ENCODE measurements around the gene PXN. TPM values are rescaled to one million over a fixed set of nuclear protein-coding genes. Genes with fewer than 3 reads are reported as not detected.

Gene PXN
- total RNA-seq, 2 experiments from 2014 or later: 69.3 to 146 TPM

DNA sequence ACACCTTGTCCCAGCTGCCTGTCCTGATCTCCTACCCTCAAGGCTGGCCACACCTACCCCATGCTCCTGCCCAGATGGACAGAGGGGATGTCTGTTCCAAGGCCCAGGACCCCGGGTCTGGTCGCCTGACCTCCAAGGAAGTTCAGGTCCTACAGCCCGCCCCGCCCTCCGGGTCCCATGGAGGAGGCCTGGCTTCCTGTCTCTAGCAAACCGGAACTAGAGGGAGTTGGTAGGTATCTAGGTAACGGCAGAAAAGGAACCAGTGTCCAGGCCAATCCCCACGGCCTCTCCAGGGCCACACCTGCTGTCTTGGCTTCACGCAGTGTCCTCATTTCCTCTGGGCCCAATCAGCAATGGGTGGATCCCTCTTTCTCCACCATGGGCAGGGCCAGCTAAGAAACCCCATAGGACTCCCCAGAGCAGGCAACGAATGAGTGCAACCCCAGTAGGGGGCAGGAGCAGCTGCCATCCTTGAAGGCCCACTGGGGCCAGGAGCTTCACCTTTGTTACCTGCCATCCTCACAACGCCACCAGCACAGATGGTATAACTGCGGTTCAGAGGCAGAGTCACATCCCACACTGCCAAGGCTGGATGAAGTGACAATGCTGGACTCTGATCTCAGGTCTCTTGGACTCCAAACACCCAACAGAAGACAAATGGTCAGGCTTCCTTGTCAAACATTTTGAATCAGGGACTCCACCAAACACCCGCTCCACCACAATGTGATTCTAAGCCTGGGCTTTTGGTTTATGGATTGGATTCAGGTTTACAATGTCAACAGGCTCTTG, 39.5 kb downstream of the PXN start:
- H3K4me3 Mint-ChIP-seq: peak overlapping the region; percentile 55
- peak; percentile 18 for ATAC-seq
- peak overlapping the region; percentile 79 for H3K27ac Mint-ChIP-seq
- H3K36me3 Mint-ChIP-seq: peaks cover 6% of the 10 kb centered on the region
- H3K27me3 Mint-ChIP-seq: no peaks in the 10 kb centered on the region
- peak; percentile 46 for DNase-seq
- H3K4me1 Mint-ChIP-seq: peaks cover 54% of the 10 kb centered on the region
- H3K9me3 Mint-ChIP-seq (ENCODE audit: low read depth): no peaks in the 10 kb centered on the region
- CTCF ChIA-PET: interaction anchor here (0.8 to 15.1 kb wide), 7 partner anchors 21 to 100 kb away, joined by 3 to 768 read pairs (median 5); partner anchors contain the start of genes PXN, RNU4-2, RPLP0 and SIRT4

DNA sequence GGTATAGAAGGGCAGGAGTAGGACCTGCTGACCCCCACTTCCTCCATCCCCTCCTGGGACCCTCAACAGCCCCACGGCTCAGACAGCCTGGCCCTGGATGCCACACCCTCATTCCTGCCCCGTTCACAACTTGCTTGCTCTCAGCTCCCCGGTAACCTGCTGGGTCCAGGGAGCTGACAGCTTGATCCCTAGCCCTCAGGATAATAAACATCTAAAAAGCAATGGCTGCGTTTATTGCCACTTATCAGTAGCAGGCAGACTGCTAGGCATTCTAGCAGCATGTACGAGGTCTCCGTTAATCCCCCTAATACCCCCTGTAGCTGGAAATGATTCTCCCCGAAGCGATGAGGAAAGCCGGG, 40.4 kb downstream of the PXN start:
- H3K9me3 Mint-ChIP-seq (ENCODE audit: low read depth): no peaks in the 10 kb centered on the region
- H3K36me3 Mint-ChIP-seq: peaks cover 8% of the 10 kb centered on the region
- DNase-seq (no peak), ATAC-seq (no peak)
- no peak overlapping the region for H3K4me3 Mint-ChIP-seq
- CTCF ChIA-PET: interaction anchor here (1.4 to 15.1 kb wide), 3 partner anchors 20 to 65 kb away, joined by 4 to 768 read pairs (median 94); partner anchors contain the start of genes PXN and RPLP0
- peak overlapping the region; percentile 79 for H3K27ac Mint-ChIP-seq
- H3K4me1 Mint-ChIP-seq: peaks cover 46% of the 10 kb centered on the region
- H3K27me3 Mint-ChIP-seq: no peaks in the 10 kb centered on the region

- no peak for DNase-seq
- Mint-ChIP-seq H3K27me3 (no peaks in the 10 kb centered on the region), H3K4me1 (peaks cover 40% of the 10 kb centered on the region), H3K36me3 (peaks cover 10% of the 10 kb centered on the region), H3K27ac (peak overlapping the region; percentile 15), H3K4me3 (no peak overlapping the region), H3K9me3 (ENCODE audit: low read depth) (no peaks in the 10 kb centered on the region)
- CTCF ChIA-PET: interaction anchor here (6.0 to 15.1 kb wide), 2 partner anchors 19 to 35 kb away, joined by 94 to 768 read pairs; partner anchors contain the start of genes PXN and RPLP0
- no peak for ATAC-seq
Measured at GRCh38 chr12:120224304-120225199, 41.0 kb downstream of the PXN start.

DNA sequence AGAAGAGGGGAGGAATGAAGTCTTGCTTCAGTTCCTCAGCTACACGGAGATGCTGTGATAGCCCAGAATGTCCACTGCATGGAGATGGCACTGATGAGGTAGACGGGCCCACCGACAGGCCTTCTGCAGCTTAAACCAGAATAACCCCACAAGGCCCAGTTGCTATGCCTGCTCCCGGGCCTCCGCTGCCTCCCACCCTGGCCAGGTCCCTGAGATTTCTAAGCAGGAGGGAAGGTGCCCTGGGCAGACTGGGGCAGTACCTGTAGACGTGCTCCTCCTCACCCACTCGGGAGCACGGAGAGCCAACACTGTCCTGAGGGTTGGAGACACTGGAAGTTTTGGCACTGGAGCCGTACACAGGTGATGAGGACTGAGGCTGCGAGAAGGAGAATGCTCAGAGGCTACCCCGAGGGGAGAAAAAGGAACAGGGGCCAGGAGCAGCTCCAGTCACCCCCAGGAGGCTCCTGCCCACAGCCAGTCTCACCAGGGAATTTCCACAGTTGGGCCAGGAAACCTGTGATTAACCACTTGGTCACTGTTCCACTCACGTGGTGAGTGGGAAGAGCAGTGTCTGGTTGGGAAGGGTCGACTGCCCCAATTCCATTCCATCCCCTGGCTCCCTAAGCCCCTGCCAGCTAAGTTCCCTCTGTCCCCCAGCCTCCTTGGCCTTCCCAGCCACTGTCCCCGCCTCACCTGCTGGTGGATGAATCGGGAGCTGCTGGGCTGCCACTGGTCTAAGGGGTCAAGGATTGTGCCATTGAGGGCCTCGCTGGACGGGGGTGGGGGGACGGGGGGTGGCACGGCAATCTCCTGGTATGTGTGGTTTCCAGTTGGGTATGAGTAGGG, 41.8 kb downstream of the PXN start:
- H3K4me1 Mint-ChIP-seq: peaks cover 31% of the 10 kb centered on the region
- no peaks in the 10 kb centered on the region for H3K9me3 Mint-ChIP-seq (ENCODE audit: low read depth)
- H3K27me3 Mint-ChIP-seq: no peaks in the 10 kb centered on the region
- DNase-seq (no peak), ATAC-seq (no peak)
- CTCF ChIA-PET: interaction anchor here (0.9 to 15.1 kb wide), 3 partner anchors 19 to 79 kb away, joined by 4 to 768 read pairs (median 94); partner anchors contain the start of genes PXN, RPLP0 and SIRT4
- H3K36me3 Mint-ChIP-seq: peaks cover 13% of the 10 kb centered on the region
- no peak overlapping the region for H3K4me3 Mint-ChIP-seq
- H3K27ac Mint-ChIP-seq: no peak overlapping the region

DNA sequence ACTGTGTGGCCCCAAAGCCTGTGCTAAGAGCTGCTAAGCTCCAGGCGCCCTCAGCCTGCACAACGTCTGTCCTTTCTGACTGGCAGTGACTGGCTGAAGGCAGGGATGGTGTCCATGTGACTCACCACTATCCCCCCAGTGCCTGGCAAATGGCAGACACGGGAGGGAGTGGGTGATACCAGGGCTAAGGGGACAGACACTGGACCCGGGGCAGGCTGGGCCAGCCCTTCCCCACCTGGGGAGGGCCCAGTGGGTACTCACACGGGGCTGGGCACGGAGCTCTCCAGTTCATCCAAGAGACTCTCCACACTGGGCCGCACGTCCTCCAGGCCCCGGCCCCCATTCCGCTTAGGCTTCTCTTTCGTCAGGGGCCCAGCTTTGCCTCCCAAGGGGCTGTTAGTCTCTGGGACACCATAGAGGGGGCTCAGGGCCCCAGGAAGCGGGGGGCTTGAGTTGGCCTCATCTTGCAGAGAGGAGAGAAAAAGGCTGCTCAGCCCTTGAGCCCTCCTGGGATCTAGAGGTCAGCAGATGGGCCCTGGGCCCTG, 43.2 kb downstream of the PXN start:
- Mint-ChIP-seq H3K27me3 (no peaks in the 10 kb centered on the region), H3K9me3 (ENCODE audit: low read depth) (no peaks in the 10 kb centered on the region), H3K36me3 (peaks cover 11% of the 10 kb centered on the region), H3K4me3 (no peak overlapping the region), H3K4me1 (peaks cover 18% of the 10 kb centered on the region), H3K27ac (no peak overlapping the region)
- ATAC-seq (no peak), DNase-seq (no peak)
- CTCF ChIA-PET: interaction anchor here (1.1 to 15.1 kb wide), 2 partner anchors 21 to 37 kb away, joined by 5 to 768 read pairs; partner anchors contain the start of genes PXN and RPLP0

GRCh38 chr12:120221576-120221900, 44.0 kb downstream of the PXN start:
- DNase-seq: no peak
- Mint-ChIP-seq H3K4me1 (peaks cover 14% of the 10 kb centered on the region), H3K4me3 (no peak overlapping the region), H3K36me3 (peaks cover 11% of the 10 kb centered on the region), H3K27ac (no peak overlapping the region), H3K27me3 (no peaks in the 10 kb centered on the region), H3K9me3 (ENCODE audit: low read depth) (no peaks in the 10 kb centered on the region)
- CTCF ChIA-PET: interaction anchor here (15.1 kb wide), 1 partner anchor 38 kb away, joined by 768 read pairs; the partner anchor contains the start of gene PXN
- no peak for ATAC-seq

- no peak for DNase-seq
- ATAC-seq: no peak
- Mint-ChIP-seq H3K27ac (peak overlapping the region; percentile 24), H3K36me3 (peaks cover 11% of the 10 kb centered on the region), H3K4me1 (peaks cover 9% of the 10 kb centered on the region), H3K9me3 (ENCODE audit: low read depth) (no peaks in the 10 kb centered on the region), H3K27me3 (no peaks in the 10 kb centered on the region), H3K4me3 (no peak overlapping the region)
- CTCF ChIA-PET: interaction anchor here (4.2 to 15.1 kb wide), 2 partner anchors 8 to 38 kb away, joined by 20 to 768 read pairs; partner anchors contain the start of gene PXN
Measured at GRCh38 chr12:120220838-120221575, 44.5 kb downstream of the PXN start.

GRCh38 chr12:120218680-120219606, 46.6 kb downstream of the PXN start:
- no peaks in the 10 kb centered on the region for H3K9me3 Mint-ChIP-seq (ENCODE audit: low read depth)
- DNase-seq (no peak), ATAC-seq (no peak)
- H3K27ac Mint-ChIP-seq: no peak overlapping the region
- H3K27me3 Mint-ChIP-seq: no peaks in the 10 kb centered on the region
- H3K36me3 Mint-ChIP-seq: peaks cover 11% of the 10 kb centered on the region
- no peak overlapping the region for H3K4me3 Mint-ChIP-seq
- CTCF ChIA-PET: interaction anchor here (0.6 to 15.1 kb wide), 5 partner anchors 10 to 40 kb away, joined by 3 to 768 read pairs (median 7); partner anchors contain the start of genes PXN and RPLP0
- no peaks in the 10 kb centered on the region for H3K4me1 Mint-ChIP-seq

- ATAC-seq: no peak
- Mint-ChIP-seq H3K9me3 (ENCODE audit: low read depth) (no peaks in the 10 kb centered on the region), H3K27ac (no peak overlapping the region), H3K36me3 (peaks cover 15% of the 10 kb centered on the region), H3K27me3 (no peaks in the 10 kb centered on the region), H3K4me3 (no peak overlapping the region), H3K4me1 (no peaks in the 10 kb centered on the region)
- no peak for DNase-seq
- CTCF ChIA-PET: interaction anchor here (0.7 to 4.2 kb wide), 6 partner anchors 12 to 755 kb away, joined by 3 to 20 read pairs (median 4); partner anchors contain the start of genes PXN and RPLP0
Measured at GRCh38 chr12:120216742-120217605, 48.6 kb downstream of the PXN start.
